HG03108 (cell line): Measurements from ENCODE around the gene FLG2.
"Not testable (repeated sequence)": the region's sequence is repeated elsewhere in the genome, so short reads cannot be mapped to it uniquely, and the experiment has no call there.

Source experiments
- ATAC-seq: cut with Tn5 transposase; IDR thresholded peaks from one replicate; pipeline ENCODE4 v1.9.1; 2021; ENCODE audit warnings: moderate library complexity; ENCODE audit not compliant: unreplicated experiment

Gene FLG2

GRCh38 chr1:152313319-152313801 is 46.4 kb downstream of the FLG2 start:
- ATAC-seq, result no peak

GRCh38 chr1:152312169-152312568 is 47.6 kb downstream of the FLG2 start:
- ATAC-seq, result not testable (repeated sequence)

GRCh38 chr1:152309955-152310354 is 49.9 kb downstream of the FLG2 start:
- no peak for ATAC-seq

- not testable (repeated sequence) for ATAC-seq
Observed at GRCh38 chr1:152309320-152309901, 50.4 kb downstream of the FLG2 start.

- not testable (repeated sequence) for ATAC-seq
Observed at GRCh38 chr1:152308758-152309157, 51.0 kb downstream of the FLG2 start.

GRCh38 chr1:152307970-152308369 is 51.8 kb downstream of the FLG2 start:
- ATAC-seq, result not testable (repeated sequence)

- not testable (repeated sequence) for ATAC-seq
Observed at GRCh38 chr1:152306123-152306522, 53.7 kb downstream of the FLG2 start.

GRCh38 chr1:152304773-152305172 is 55.0 kb downstream of the FLG2 start:
- ATAC-seq, result not testable (repeated sequence)

GRCh38 chr1:152303139-152303872 is 56.5 kb downstream of the FLG2 start:
- ATAC-seq, result not testable (repeated sequence)
